ENCODE data around the gene DENND5A. TPM values are rescaled to one million over a fixed set of nuclear protein-coding genes. Genes with fewer than 3 reads are reported as not detected.

The DENND5A gene
- 100 to 1,000 TPM in 2 of 3 donors, 10 to 100 TPM in 1; 63.5 to 124 (median 118) TPM for total RNA-seq

DNA sequence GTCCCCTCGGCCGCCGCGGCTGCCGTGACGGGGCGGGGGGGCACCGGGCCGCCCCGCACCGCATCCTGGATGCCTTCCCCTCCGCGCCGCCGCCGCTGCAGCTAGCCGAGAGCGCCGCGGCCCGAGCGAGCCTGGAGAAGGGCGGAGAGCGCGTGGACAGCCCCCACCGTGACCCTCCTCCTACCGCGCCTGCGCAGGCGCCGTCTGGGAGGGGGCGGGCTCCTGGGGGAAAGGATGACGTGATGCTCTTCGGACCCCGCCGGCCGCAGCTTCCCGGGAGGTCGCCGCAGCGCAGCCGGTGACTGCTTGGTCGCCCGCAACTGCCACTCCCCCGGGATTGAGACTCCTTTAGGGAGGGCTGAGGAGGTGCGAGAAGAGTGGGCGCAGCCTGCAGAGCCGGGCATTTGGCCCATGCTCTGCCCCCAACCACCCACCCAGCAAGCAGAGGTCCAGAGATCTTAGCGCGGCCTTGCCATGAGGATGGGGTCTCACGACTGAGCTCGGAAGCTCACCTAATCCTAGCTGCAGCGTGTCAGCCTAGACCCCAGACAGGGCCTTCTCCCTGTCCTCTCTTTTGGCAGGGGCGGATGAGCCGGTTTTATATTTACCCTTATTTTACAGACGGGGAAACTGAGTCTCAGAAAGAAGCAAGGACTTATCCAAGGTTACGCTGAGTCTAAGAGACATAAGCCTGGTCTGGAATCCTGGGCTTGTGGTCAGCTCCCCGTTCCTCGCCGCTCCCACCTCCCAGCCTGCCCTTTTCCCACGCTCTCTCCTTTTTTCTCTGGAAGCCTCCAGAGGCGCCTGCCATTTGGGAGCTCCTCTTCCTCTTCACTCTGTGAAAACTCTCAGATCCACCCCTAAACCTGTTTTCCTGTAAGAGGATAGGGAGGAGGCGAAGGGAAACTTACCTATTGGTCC is at the start of gene DENND5A:
Gene DENND5A (minus strand): TSS at position 140 of the 921 bp plus-strand sequence. CDS start 281 bp downstream, outside the sequence.
- intact Hi-C loops (cut with DNase I; ENCODE audit: low total_unique reads): no loop called here
- Histone ChIP-seq H3K27me3 (no peaks in the 10 kb centered on the region), H3K9me3 (no peaks in the 10 kb centered on the region), H3K4me3 (peak within 1 kb of the TSS; percentile 76 to 93 (median 89)), H3K4me1 (no peaks in the 10 kb centered on the region), H3K36me3 (no peaks in the 10 kb centered on the region), H3K27ac (peak within 1 kb of the TSS; percentile 94 to 96)
- TF ChIP-seq CTCF (IDR thresholded peaks at IDR 0.05) (no peak), POLR2AphosphoS5 (IDR thresholded peaks at IDR 0.05) (peak; percentile 46 to 88 (median 76)), POLR2A (IDR thresholded peaks at IDR 0.05) (peak; percentile 79)
- DNase-seq (ENCODE audit: low spot score in 2 of 2): peak; percentile 69 to 78

- intact Hi-C loops (cut with DNase I; ENCODE audit: low total_unique reads): loop anchor here (10.0 kb wide), 1 partner anchor 50 kb away; no protein-coding TSS in a partner anchor
- H3K36me3 ChIP-seq: no peaks in the 10 kb centered on the region
- H3K27me3 ChIP-seq: no peaks in the 10 kb centered on the region
- peak within 1 kb of the TSS; percentile 82 to 99 (median 89) for H3K4me3 ChIP-seq
- peaks cover 0 to 5% of the 10 kb centered on the region in 2 donors for H3K4me1 ChIP-seq
- peak within 1 kb of the TSS; percentile 91 to 92 for H3K27ac ChIP-seq
- H3K9me3 ChIP-seq: no peaks in the 10 kb centered on the region
- DNase-seq (ENCODE audit: low spot score in 2 of 2): peak; percentile 96 to 97
- TF ChIP-seq POLR2AphosphoS5 (IDR thresholded peaks at IDR 0.05): peak; percentile 58 to 69 (median 62)
- no peak for TF ChIP-seq CTCF (IDR thresholded peaks at IDR 0.05)
- TF ChIP-seq POLR2A (IDR thresholded peaks at IDR 0.05): peak; percentile 46
These were observed 49.3 kb upstream of the DENND5A start, which contains the start of gene TMEM41B for GRCh38 chr11:9314291-9315077. TMEM41B (minus strand) TSS chr11:9314593; CDS start chr11:9314441, 152 bp downstream.

- TF ChIP-seq POLR2AphosphoS5 (IDR thresholded peaks at IDR 0.05): no peak
- no peak for TF ChIP-seq CTCF (IDR thresholded peaks at IDR 0.05)
- TF ChIP-seq POLR2A (IDR thresholded peaks at IDR 0.05): no peak
- Histone ChIP-seq H3K27me3 (no peaks in the 10 kb centered on the region), H3K4me3 (peak overlapping the region; percentile 82 to 99 (median 89)), H3K9me3 (no peaks in the 10 kb centered on the region), H3K36me3 (no peaks in the 10 kb centered on the region), H3K27ac (peak overlapping the region; percentile 91 to 92), H3K4me1 (peaks cover 0 to 5% of the 10 kb centered on the region in 2 donors)
- DNase-seq (ENCODE audit: low spot score in 2 of 2): no peak
- intact Hi-C loops (cut with DNase I; ENCODE audit: low total_unique reads): loop anchor here (10.0 kb wide), 1 partner anchor 51 kb away; no protein-coding TSS in a partner anchor
These were observed 48.6 kb upstream of the DENND5A start for GRCh38 chr11:9313648-9314290.

GRCh38 chr11:9310485-9311090 is 45.4 kb upstream of the DENND5A start:
- Histone ChIP-seq H3K4me1 (peaks cover 0 to 5% of the 10 kb centered on the region in 2 donors), H3K27ac (no peak overlapping the region), H3K9me3 (no peaks in the 10 kb centered on the region), H3K36me3 (no peaks in the 10 kb centered on the region), H3K27me3 (no peaks in the 10 kb centered on the region), H3K4me3 (no peak overlapping the region)
- intact Hi-C loops (cut with DNase I; ENCODE audit: low total_unique reads): loop anchor here (10.0 kb wide), 1 partner anchor 54 kb away; no protein-coding TSS in a partner anchor
- TF ChIP-seq CTCF (IDR thresholded peaks at IDR 0.05) (no peak), POLR2A (IDR thresholded peaks at IDR 0.05) (no peak), POLR2AphosphoS5 (IDR thresholded peaks at IDR 0.05) (no peak)
- DNase-seq (ENCODE audit: low spot score in 2 of 2): no peak
